Fibroblast of villous mesenchyme (primary cell): ENCODE results near the gene MBD1. TPM values are rescaled to one million over a fixed set of nuclear protein-coding genes. Genes with fewer than 3 reads are reported as not detected.
"Not testable (repeated sequence)": the region's sequence is repeated elsewhere in the genome, so short reads cannot be mapped to it uniquely, and the experiment has no call there.

ENCODE experiments used
- DNase-seq: peaks from one replicate; pipeline ENCODE4 v3.0.0-alpha.2; 2010; ENCODE audit warnings: low read depth
- H3K4me3 ChIP-seq: 2 replicates; pipeline ENCODE4 v1.5.1; 2011; ENCODE audit warnings: low read depth, mild to moderate bottlenecking, low read length
- total RNA-seq: library from RNA; depleted of rRNA; stranded (reverse); fragments of >200 nt; gene quantifications from 2 replicates; pipeline ENCODE4 v1.2.3, GENCODE V29; 2012
- TF ChIP-seq, protein P1 (sequence below): IDR thresholded peaks from 2 replicates; pipeline ENCODE4 v1.5.1; 2012; ENCODE audit warnings: low read depth, mild to moderate bottlenecking, low read length; ENCODE audit not compliant: insufficient read depth

Gene MBD1
- total RNA-seq, 1 donor, result 69.5 TPM

DNA sequence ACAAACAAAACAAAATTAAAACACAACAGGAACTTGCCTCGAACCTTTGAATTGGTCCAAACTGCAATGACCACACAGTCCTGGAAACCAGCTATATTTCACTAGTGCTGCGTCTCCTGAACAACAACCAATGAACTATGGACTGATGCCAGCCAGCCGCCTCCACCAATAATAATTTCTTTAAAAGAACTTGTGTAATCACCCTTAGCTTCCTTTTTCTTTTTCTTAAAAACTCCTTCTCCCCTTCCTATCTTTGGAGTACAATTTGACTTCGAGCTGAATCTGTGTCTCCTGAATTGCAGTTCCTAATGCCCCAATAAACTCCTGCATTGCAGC is 7.8 kb upstream of the MBD1 start:
- DNase-seq, result no peak
- TF ChIP-seq, protein P1, sequence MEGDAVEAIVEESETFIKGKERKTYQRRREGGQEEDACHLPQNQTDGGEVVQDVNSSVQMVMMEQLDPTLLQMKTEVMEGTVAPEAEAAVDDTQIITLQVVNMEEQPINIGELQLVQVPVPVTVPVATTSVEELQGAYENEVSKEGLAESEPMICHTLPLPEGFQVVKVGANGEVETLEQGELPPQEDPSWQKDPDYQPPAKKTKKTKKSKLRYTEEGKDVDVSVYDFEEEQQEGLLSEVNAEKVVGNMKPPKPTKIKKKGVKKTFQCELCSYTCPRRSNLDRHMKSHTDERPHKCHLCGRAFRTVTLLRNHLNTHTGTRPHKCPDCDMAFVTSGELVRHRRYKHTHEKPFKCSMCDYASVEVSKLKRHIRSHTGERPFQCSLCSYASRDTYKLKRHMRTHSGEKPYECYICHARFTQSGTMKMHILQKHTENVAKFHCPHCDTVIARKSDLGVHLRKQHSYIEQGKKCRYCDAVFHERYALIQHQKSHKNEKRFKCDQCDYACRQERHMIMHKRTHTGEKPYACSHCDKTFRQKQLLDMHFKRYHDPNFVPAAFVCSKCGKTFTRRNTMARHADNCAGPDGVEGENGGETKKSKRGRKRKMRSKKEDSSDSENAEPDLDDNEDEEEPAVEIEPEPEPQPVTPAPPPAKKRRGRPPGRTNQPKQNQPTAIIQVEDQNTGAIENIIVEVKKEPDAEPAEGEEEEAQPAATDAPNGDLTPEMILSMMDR, result no peak

DNA sequence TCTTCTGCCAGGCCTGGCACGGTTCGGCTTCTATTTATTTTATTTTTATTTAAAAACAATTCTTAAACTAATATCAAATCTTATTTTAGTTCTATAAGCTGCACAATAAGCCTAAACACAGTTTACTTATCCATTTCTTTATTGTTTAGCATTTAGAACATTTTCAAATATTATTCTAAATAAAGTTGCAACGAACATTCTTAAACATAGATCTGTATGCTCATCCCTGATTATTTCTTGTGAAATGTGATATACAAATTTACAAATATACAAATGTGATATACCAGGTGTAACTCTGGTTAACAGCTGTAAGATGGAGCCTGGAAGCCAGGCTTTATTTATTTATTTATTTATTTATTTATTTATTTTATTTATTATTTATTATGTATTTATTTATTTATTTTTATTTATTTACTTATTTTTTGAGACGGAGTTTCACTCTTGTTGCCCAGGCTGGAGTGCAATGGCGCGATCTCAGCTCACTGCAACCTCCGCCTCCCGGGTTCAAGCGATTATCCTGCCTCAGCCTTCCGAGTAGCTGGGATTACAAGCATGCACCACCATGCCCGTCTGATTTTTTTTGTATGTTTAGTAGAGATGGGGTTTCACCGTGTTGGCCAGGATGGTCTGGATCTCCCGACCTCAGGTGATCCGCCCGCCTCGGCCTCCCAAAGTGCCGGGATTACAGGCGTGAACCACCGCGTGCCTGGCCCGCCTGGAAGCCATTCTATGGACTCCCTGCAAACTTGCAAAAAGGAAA is 7.2 kb upstream of the MBD1 start:
- peak overlapping the region; percentile 97 for H3K4me3 ChIP-seq
- not testable (repeated sequence) for DNase-seq

More for the DNA sequence above, 7.8 kb upstream of the MBD1 start:
- no peak overlapping the region for H3K4me3 ChIP-seq

DNA sequence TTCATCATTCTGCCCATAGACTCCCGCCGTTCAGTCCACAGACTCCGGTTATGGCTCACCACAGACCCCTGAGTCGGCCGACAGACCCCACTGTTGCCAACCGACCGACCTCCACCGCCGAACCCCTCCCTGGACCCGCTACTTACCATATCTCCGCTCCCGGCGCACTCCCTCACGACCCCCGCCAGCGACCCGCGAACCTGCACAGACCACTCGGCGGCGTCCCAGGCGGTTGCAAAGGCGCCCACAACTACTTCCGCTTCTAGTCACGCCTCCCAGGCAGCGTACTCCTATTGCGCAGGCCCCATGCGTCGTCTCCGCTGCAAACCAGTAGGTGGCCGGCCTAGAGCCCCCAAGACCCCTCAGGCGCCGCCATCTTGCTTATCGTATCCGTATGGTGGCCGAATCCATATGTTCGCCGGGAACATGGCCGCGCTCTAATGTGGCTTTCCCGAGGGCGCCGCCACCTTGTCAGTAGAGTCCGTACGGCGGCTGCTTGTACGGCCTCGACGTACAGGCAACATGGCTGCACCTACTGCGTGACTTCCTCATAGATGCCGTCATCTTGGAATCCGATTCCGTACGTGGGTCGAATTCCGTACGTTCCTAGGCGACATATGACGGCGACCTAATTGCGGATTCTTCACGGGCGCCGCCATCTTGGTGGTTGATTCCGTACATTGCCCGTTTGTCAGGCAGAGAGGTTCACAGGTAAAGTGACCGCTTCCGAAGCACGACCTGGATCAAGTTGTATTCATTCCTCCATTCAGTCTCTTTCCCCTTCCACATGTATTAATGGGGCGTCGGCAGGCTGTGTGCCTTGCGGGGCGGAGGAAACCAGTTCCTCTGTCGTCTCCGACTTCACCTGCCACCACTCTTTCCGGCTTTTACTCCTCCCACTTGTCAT is 6.4 kb upstream of the MBD1 start, which contains the start of gene CXXC1:
TSS of gene CXXC1 (minus strand) at position 252 of the 907 bp plus-strand sequence. CDS start at position 149, 103 bp downstream.
- DNase-seq, result peak; percentile 100
- peak within 1 kb of the TSS; percentile 97 for H3K4me3 ChIP-seq
- TF ChIP-seq, protein P1, result peak; percentile 51

DNA sequence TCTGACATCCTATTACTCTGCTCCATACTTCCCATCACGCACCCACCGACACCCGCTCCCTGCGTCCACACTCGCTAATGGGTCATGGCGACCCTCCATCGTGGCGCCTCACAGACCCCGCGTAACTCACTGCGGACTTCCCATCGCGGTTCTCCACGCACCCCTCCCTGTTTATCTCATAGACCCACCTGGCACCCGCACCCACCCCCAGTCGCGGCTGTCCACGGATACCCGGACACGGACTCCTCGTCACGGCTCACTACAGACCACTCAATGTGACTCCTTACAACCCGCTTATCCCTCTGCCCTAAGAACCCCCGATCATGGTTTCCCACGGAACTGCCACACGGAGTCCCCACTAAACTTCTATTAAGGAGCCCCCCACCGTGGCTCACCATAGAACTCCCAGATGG is 5.7 kb upstream of the MBD1 start:
- peak overlapping the region; percentile 97 for H3K4me3 ChIP-seq
- no peak for DNase-seq
- TF ChIP-seq, protein P1, result no peak

DNA sequence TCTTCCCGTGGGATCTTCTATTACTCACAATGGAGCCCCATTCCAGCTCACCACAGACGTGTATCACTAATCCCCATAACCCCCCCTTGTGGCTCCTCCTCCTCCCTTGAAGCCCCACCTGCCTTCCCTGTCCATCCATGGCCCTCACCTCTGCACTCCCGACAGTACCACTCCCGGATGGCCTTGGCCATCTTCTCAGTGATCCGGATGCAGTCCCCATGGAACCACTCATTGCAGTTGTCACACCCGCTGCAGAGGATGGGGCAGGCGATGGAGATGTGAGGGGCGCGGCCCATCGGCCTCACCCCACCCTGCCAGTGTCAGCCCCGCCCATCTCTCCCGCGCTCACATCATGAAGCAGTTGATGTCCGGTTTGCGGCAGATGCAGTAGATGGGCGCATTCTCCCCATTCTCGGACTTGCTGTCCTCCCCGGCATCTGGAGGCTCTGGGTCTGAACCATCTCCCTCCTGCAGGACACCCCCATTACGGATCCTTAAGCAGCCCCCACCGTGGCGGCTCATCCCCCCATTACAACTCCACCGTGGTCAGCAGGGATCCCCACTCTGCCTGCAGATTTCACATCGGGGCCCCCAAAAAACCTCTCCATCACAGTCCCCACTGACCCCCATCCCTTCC is 5.2 kb upstream of the MBD1 start:
- TF ChIP-seq, protein P1, result no peak
- DNase-seq, result peak; percentile 24
- peak overlapping the region; percentile 97 for H3K4me3 ChIP-seq

DNA sequence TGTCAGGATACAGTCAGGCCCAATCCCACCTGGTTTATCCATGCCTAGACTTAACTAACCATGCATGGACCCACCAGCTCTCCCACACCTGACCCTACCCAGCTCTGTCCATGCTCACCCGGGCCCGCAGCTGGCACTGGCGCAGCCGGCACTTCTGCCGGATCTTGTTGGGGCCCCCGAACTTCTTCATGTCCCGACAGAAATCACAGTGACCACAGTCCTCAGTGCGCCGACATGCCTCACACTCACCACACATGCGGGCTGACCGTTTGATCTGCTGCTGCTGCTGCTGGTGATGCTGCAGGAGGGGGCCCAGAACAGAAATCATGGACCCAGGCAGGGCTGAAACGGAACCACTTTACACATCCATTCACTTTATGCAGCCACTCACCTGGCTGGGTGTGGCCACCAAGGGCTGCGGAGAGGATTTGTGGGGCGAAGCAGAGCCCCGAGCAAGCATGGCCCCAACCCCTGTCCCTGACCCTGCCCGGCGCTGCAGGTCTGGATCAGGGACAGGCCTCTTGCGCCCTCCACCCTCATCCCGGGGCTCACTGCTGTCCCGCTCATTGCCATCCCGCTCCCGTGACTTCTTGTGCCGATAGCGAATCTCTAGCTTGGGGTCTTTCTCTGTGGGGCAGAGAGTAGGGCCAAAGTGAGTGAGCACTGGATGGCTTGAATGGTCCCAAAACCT is 4.5 kb upstream of the MBD1 start:
- TF ChIP-seq, protein P1, result no peak
- H3K4me3 ChIP-seq, result no peak overlapping the region
- DNase-seq, result no peak
